SKM-1 (cell line): Measurements from ENCODE around the gene CDC25C.
A peak's percentile ranks its signal among the peaks of the same experiment; 100 is the strongest.
"Not testable (repeated sequence)": the region's sequence is repeated elsewhere in the genome, so short reads cannot be mapped to it uniquely, and the experiment has no call there.

ENCODE experiments used
- DNase-seq: peaks from one replicate; lab custom pipeline; 2025; ENCODE audit not compliant: unreplicated experiment; lab: John Stamatoyannopoulos, UW

CDC25C gene

GRCh38 chr5:138349852-138350562 is 18.4 kb upstream of the CDC25C start:
- DNase-seq: no peak

GRCh38 chr5:138346889-138347288 is 15.3 kb upstream of the CDC25C start:
- DNase-seq: no peak

- no peak for DNase-seq
These were observed 13.5 kb upstream of the CDC25C start for GRCh38 chr5:138344887-138345622.

- no peak for DNase-seq
These were observed 8.4 kb upstream of the CDC25C start for GRCh38 chr5:138340008-138340407.

GRCh38 chr5:138339464-138339863 is 7.9 kb upstream of the CDC25C start:
- peak; percentile 45 for DNase-seq

GRCh38 chr5:138339091-138339456 is 7.5 kb upstream of the CDC25C start:
- DNase-seq: no peak

- no peak for DNase-seq
These were observed 6.9 kb upstream of the CDC25C start for GRCh38 chr5:138338411-138339090.

GRCh38 chr5:138337685-138338410 is 6.2 kb upstream of the CDC25C start, which contains the start of gene FAM53C:
Gene FAM53C (plus strand): TSS chr5:138338266. CDS start chr5:138341336, 3,070 bp downstream.
- DNase-seq: peak; percentile 96

GRCh38 chr5:138336952-138337684 is 5.5 kb upstream of the CDC25C start:
- DNase-seq: peak; percentile 96

- DNase-seq: no peak
These were observed 3.4 kb upstream of the CDC25C start for GRCh38 chr5:138334867-138335447.

- no peak for DNase-seq
These were observed 673 bp downstream of the CDC25C start for GRCh38 chr5:138330813-138331448.

- not testable (repeated sequence) for DNase-seq
These were observed 13.4 kb downstream of the CDC25C start for GRCh38 chr5:138318211-138318610.

GRCh38 chr5:138316355-138316754 is 15.2 kb downstream of the CDC25C start:
- DNase-seq: no peak

GRCh38 chr5:138315751-138316278 is 15.8 kb downstream of the CDC25C start:
- no peak for DNase-seq

- no peak for DNase-seq
These were observed 25.8 kb downstream of the CDC25C start for GRCh38 chr5:138305797-138306196.

- no peak for DNase-seq
These were observed 28.2 kb downstream of the CDC25C start for GRCh38 chr5:138303372-138303771.

GRCh38 chr5:138289296-138289695 is 42.3 kb downstream of the CDC25C start:
- no peak for DNase-seq

GRCh38 chr5:138287246-138287645 is 44.4 kb downstream of the CDC25C start:
- no peak for DNase-seq

GRCh38 chr5:138282920-138283742 is 48.5 kb downstream of the CDC25C start:
- DNase-seq: no peak
